ENCODE results near the gene PLET1.

The PLET1 gene

DNA sequence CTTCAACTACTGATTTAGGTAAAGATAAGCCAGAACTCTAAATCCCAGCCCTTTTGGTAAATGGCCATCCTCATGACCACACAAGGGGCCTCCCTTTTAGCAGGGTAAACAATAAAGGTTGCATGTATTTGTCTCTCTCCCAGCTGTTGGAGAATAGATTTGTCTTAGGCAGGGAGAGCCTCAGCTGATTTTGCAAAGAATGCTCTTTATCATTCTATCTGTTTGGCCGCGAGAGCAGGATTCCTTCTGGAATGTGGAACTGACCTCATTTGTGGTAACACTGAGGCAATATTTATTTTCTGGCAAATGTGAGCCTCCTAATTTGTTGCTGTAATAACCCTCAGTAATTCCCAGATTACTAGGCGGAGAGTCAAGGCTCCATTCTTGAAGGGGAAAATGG lies 19.2 kb downstream of the PLET1 start:
- Histone ChIP-seq H3K27ac (no peak overlapping the region), H3K4me3 (ENCODE audit: low read depth in 1 of 2, low read length in 1 of 2) (no peak overlapping the region), H3K4me1 (ENCODE audit: control insufficient read depth in 1 of 2, insufficient read depth in 1 of 2, low read depth in 1 of 2, low read length in 1 of 2) (no peaks in the 10 kb centered on the region), H3K36me3 (peaks cover 63% of the 10 kb centered on the region), H3K27me3 (no peaks in the 10 kb centered on the region), H3K9me3 (no peaks in the 10 kb centered on the region)
- no peak for TF ChIP-seq CTCF (IDR thresholded peaks at IDR 0.05)

DNA sequence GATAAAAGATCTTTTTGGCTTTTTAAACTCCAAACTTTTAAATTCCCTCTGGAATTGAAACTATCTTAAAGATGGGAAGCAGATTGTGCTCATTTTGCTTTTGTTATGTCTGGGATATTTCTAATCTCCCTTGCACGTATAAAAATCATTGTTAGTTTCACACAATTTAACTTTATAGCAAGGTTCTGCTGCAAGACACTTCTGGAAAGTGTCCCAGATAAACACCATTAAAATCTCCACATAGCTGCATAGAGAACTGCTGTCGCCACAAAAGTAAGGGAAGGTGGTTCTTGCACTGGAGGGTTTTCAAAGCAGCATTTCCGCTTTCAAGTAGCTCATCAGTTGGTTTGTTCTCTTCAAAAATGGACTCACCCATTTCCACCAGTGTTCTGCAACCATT lies 22.6 kb downstream of the PLET1 start:
- Histone ChIP-seq H3K9me3 (no peaks in the 10 kb centered on the region), H3K36me3 (peaks cover 93% of the 10 kb centered on the region), H3K4me3 (ENCODE audit: low read depth in 1 of 2, low read length in 1 of 2) (no peak overlapping the region), H3K27ac (no peak overlapping the region), H3K27me3 (no peaks in the 10 kb centered on the region), H3K4me1 (ENCODE audit: control insufficient read depth in 1 of 2, insufficient read depth in 1 of 2, low read depth in 1 of 2, low read length in 1 of 2) (no peaks in the 10 kb centered on the region)
- no peak for TF ChIP-seq CTCF (IDR thresholded peaks at IDR 0.05)

GRCh38 chr11:112237451-112237850 lies 23.2 kb downstream of the PLET1 start:
- Histone ChIP-seq H3K27me3 (no peaks in the 10 kb centered on the region), H3K36me3 (peaks cover 93% of the 10 kb centered on the region)

DNA sequence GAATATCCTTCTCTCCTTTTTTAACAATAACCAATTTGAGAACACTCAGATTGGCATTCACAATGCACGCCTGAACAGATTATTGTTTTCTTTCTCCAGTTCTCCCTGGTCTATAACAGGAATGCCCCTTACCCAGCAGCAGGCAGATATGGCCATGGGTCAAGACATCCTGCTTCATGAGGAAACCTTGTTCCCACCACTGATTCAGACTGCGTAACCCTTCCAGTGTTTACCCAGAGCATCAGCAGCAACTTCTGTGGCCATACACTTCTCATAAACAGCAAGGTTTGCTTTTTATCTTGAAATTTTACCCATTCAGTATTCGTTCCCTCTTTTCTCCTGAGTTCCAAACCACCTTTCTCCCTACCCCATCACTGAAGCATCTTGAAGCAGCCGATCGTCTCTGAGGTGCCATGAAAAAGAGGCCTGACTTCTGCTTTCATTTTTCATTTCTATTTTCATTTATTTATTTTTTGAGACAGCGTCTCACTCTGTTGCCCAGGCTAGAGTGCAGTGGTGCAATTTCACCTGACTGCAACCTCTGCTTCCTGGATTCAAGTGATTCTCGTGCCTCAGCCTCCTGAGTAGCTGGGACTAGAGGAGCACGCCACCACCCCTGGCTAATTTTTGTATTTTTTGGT lies 24.8 kb downstream of the PLET1 start:
- Histone ChIP-seq H3K27ac (no peak overlapping the region), H3K4me3 (ENCODE audit: low read depth in 1 of 2, low read length in 1 of 2) (no peak overlapping the region), H3K9me3 (no peaks in the 10 kb centered on the region), H3K36me3 (peaks cover 87% of the 10 kb centered on the region), H3K4me1 (ENCODE audit: control insufficient read depth in 1 of 2, insufficient read depth in 1 of 2, low read depth in 1 of 2, low read length in 1 of 2) (no peaks in the 10 kb centered on the region), H3K27me3 (no peaks in the 10 kb centered on the region)
- TF ChIP-seq CTCF (IDR thresholded peaks at IDR 0.05) = no peak

More at GRCh38 chr11:112237451-112237850, 23.2 kb downstream of the PLET1 start:
- Histone ChIP-seq H3K4me1 (ENCODE audit: control insufficient read depth in 1 of 2, insufficient read depth in 1 of 2, low read depth in 1 of 2, low read length in 1 of 2) (no peaks in the 10 kb centered on the region), H3K4me3 (ENCODE audit: low read depth in 1 of 2, low read length in 1 of 2) (no peak overlapping the region), H3K27ac (no peak overlapping the region), H3K9me3 (no peaks in the 10 kb centered on the region)
- no peak for TF ChIP-seq CTCF (IDR thresholded peaks at IDR 0.05)

- H3K4me1 ChIP-seq (ENCODE audit: control insufficient read depth in 1 of 2, insufficient read depth in 1 of 2, low read depth in 1 of 2, low read length in 1 of 2) = peaks cover 7 to 8% of the 10 kb centered on the region in 2 experiments
- no peaks in the 10 kb centered on the region for H3K9me3 ChIP-seq
- no peaks in the 10 kb centered on the region for H3K27me3 ChIP-seq
- no peak overlapping the region for H3K4me3 ChIP-seq (ENCODE audit: low read depth in 1 of 2, low read length in 1 of 2)
- no peak for TF ChIP-seq CTCF (IDR thresholded peaks at IDR 0.05)
- H3K36me3 ChIP-seq = peaks cover 74% of the 10 kb centered on the region
- no peak overlapping the region for H3K27ac ChIP-seq
Observed at GRCh38 chr11:112231952-112232351, 28.7 kb downstream of the PLET1 start.
